ENCODE data around the gene PTPRH. TPM values are rescaled to one million over a fixed set of nuclear protein-coding genes. Genes with fewer than 3 reads are reported as not detected.
"Not testable (repeated sequence)": the region's sequence is repeated elsewhere in the genome, so short reads cannot be mapped to it uniquely, and the experiment has no call there.

The PTPRH gene
- total and polyA plus RNA-seq, 12 donors, result 0.25 to 7.5 (median 2.4) TPM

DNA sequence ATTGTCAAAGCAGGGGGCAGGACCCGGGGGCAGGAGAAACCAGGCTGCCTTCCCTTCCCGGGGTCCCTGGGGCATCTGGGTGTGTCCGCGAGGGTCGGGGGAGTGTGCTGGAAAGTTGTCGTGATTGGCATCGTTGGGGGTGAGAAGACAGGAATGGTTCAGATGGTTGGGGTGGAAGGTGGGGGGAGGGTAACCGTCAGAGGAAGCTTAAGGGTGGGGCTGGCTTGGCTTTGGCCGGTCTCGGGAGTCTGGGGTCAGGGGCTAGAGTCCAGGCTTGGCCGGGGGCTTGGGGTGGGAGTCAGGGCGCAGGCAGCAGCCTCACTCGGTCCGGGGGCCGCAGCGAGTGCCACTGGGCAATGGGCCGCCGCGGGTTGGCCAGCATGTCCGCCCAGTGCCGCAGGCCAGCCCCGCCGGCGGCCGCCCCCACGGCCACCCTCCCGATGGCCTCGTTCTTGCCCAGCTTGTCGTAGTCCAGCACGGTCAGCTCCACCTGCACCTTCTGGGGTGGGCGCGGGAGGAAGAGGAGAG lies 36.1 kb downstream of the PTPRH start:
- Histone ChIP-seq H3K4me1 (peaks cover 3 to 21% (median 11%) of the 10 kb centered on the region in 9 donors), H3K27ac (peak overlapping the region in 1 of 10 donors; percentile 28), H3K27me3 (peaks cover 40 to 100% (median 98%) of the 10 kb centered on the region in 7 donors), H3K36me3 (no peaks in the 10 kb centered on the region), H3K4me3 (peak overlapping the region in 9 of 10 donors; percentile 15 to 52 (median 45)), H3K9me3 (no peaks in the 10 kb centered on the region)
- intact Hi-C loops (cut with DNase I), result no loop called here
- peak in 4 of 8 donors; percentile 5 to 43 (median 8) for ATAC-seq
- TF ChIP-seq, protein P1, sequence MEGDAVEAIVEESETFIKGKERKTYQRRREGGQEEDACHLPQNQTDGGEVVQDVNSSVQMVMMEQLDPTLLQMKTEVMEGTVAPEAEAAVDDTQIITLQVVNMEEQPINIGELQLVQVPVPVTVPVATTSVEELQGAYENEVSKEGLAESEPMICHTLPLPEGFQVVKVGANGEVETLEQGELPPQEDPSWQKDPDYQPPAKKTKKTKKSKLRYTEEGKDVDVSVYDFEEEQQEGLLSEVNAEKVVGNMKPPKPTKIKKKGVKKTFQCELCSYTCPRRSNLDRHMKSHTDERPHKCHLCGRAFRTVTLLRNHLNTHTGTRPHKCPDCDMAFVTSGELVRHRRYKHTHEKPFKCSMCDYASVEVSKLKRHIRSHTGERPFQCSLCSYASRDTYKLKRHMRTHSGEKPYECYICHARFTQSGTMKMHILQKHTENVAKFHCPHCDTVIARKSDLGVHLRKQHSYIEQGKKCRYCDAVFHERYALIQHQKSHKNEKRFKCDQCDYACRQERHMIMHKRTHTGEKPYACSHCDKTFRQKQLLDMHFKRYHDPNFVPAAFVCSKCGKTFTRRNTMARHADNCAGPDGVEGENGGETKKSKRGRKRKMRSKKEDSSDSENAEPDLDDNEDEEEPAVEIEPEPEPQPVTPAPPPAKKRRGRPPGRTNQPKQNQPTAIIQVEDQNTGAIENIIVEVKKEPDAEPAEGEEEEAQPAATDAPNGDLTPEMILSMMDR (IDR thresholded peaks at IDR 0.05), result no peak
- no peak for DNase-seq
- 1% methylated on average over 23 to 32 of the region's 32 CpGs for WGBS, 2 donors

DNA sequence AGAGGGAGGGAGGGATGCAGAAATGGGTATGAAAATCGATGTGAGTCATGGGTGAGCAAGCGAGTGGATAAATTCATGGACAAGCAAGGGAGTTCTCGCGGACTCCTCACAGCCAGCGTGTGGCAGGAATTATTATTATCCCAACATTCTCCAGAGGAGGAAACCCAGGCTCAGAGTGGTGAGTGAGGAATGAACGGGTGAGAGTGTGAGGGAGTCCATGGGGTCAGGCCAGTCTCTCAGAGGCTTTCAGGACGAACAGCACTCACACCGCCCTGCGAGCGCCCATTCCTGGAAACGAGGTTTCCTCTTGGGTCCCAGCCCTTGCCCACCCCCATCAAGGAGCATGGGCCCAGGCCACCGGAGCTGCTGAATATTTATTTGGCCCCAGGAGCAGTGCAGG lies 36.6 kb downstream of the PTPRH start:
- no peak overlapping the region for H3K27ac ChIP-seq
- DNase-seq, result no peak

DNA sequence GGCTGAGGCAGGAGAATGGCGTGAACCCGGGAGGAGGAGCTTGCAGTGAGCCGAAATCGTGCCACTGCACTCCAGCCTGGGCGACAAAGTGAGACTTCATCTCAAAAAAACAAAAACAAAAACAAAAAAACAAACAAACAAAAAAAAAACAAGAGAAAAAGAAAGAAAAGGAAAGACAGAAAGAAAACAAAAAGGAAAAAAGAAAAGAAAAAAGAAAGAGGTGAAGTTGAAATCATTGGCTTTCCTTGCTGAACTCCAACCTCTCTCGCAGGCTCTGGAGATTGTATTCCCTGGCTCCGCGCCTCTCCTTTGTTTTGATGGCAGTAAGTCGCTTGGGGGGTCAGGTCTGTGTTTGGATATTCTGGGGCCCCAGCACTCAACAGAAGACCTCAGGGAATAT lies 37.0 kb downstream of the PTPRH start:
- DNase-seq; H3K36me3 ChIP-seq; ATAC-seq; H3K27ac ChIP-seq; intact Hi-C loops (cut with DNase I); H3K4me3 ChIP-seq; H3K9me3 ChIP-seq: not testable (repeated sequence)
- Histone ChIP-seq H3K4me1 (peaks cover 3 to 21% (median 11%) of the 10 kb centered on the region in 9 donors), H3K27me3 (peaks cover 34 to 100% (median 98%) of the 10 kb centered on the region in 7 donors)
- WGBS, 2 donors, result 46 to 58% methylated on average over 9 of the region's 9 CpGs

More for the DNA sequence above, 36.6 kb downstream of the PTPRH start:
- no peak for ATAC-seq
- H3K9me3 ChIP-seq, result no peaks in the 10 kb centered on the region
- no peaks in the 10 kb centered on the region for H3K36me3 ChIP-seq
- intact Hi-C loops (cut with DNase I), result no loop called here
- peaks cover 35 to 100% (median 98%) of the 10 kb centered on the region in 7 donors for H3K27me3 ChIP-seq
- no peak overlapping the region for H3K4me3 ChIP-seq
- TF ChIP-seq, protein P1 (IDR thresholded peaks at IDR 0.05), result no peak
- peaks cover 3 to 21% (median 11%) of the 10 kb centered on the region in 9 donors for H3K4me1 ChIP-seq
- WGBS, 2 donors, result 10 to 12% methylated on average over 12 of the region's 12 CpGs

- peaks cover 33 to 99% (median 96%) of the 10 kb centered on the region in 7 donors for H3K27me3 ChIP-seq
Measured at GRCh38 chr19:55171440-55171839, 37.9 kb downstream of the PTPRH start.

More at GRCh38 chr19:55171440-55171839, 37.9 kb downstream of the PTPRH start:
- WGBS, 2 donors, result 79% methylated on average over 5 of the region's 5 CpGs
- H3K9me3 ChIP-seq, result no peaks in the 10 kb centered on the region
- intact Hi-C loops (cut with DNase I), result no loop called here
- peaks cover 3 to 28% (median 18%) of the 10 kb centered on the region in 9 donors for H3K4me1 ChIP-seq
- no peaks in the 10 kb centered on the region for H3K36me3 ChIP-seq
- TF ChIP-seq, protein P1 (IDR thresholded peaks at IDR 0.05), result no peak
- no peak for DNase-seq
- no peak overlapping the region for H3K27ac ChIP-seq
- H3K4me3 ChIP-seq, result no peak overlapping the region
- no peak for ATAC-seq
